HG02981 (cell line): ENCODE data around the gene CFAP161.

Source experiments
- ATAC-seq: cut with Tn5 transposase; IDR thresholded peaks from one replicate; pipeline ENCODE4 v1.9.1; 2021; ENCODE audit warnings: mild to moderate bottlenecking, moderate library complexity; ENCODE audit not compliant: unreplicated experiment

CFAP161 gene

GRCh38 chr15:81182031-81182755, 48.1 kb downstream of the CFAP161 start:
- ATAC-seq, result no peak

DNA sequence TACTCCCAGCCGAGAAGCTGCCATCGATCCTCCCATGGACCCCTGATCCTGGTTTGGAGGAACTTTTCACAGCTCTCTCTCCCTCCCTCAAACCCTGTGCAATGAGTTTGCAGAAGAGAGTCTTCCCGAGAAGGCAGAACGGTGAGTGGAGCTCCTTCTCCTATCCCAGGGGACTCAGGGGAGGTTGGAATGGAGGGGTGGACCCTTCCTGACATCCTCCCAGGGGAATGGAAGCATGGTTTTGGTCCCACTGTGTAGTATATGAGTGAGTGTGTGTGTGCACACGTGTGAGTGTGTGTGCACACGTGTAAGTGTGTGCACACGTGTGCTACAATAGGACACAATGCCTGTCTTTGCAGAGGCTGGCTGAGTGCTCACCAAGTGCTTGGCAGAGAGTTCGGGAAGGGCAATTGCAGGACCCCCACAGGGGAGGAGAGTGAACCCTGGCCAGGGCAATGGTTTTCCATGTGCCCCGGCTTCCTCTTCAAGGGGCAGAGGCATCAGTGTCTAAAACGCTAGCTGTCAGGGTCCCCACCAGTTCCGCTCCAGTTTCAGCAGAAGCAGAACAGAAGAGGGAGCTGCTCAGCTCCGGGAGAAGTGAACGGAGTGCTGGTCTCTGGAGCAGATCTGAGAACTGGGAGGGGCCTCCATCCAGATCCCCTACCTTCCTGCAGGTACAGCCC, 48.8 kb downstream of the CFAP161 start:
- no peak for ATAC-seq

- no peak for ATAC-seq
These were observed 49.3 kb downstream of the CFAP161 start for GRCh38 chr15:81183439-81183775.

DNA sequence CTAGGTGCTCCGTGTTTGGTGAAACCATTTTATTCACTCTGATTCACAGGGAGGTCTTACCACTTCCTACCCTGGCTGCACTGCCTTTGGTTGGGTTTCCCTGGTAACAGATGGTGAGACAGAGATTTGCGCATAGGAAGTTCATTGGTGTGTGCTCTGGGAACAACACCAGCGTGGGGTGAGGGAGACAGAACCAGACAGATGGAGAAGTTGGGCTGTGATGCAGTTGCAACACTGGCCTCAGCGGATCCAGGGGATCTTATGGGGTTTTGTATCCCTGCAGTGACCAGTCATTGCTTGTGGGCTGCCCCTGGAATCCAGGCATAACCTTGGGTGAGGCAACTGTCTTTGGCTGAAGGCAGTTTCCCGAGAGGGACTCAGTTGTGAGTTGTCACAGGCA, 50.1 kb downstream of the CFAP161 start:
- ATAC-seq, result no peak

- ATAC-seq, result no peak
These were observed 51.7 kb downstream of the CFAP161 start for GRCh38 chr15:81185631-81186295.

- no peak for ATAC-seq
These were observed 54.3 kb downstream of the CFAP161 start for GRCh38 chr15:81188354-81188753.

GRCh38 chr15:81189583-81190283, 55.7 kb downstream of the CFAP161 start:
- no peak for ATAC-seq

DNA sequence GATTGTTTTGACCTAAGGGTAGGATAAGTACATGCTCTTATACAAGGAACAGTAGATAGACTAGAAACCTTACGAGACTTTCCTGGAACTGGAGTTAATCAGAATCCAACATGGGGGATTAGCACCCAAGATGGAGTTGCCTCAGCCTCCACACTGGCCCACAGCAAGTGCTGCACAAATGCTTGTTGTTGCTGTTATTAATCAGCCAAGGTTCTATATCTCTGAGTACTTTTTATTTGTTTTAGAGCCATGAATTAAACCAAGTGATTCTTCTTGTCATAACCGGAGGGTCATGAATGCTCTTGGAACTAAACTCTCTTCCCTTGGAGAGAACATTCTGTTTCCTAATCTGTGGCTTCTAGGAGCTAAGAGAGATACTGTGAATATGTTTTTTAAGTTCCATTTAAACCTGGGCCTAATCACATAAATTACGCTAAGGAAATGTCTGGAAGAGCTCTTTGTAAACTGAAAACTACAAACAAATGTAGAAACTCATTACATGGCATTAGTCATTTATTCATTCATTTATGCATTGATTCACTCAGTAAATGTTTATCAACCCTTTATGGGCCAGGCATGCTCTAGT, 56.9 kb downstream of the CFAP161 start:
- ATAC-seq, result no peak

GRCh38 chr15:81191701-81192100, 57.6 kb downstream of the CFAP161 start:
- ATAC-seq, result no peak

DNA sequence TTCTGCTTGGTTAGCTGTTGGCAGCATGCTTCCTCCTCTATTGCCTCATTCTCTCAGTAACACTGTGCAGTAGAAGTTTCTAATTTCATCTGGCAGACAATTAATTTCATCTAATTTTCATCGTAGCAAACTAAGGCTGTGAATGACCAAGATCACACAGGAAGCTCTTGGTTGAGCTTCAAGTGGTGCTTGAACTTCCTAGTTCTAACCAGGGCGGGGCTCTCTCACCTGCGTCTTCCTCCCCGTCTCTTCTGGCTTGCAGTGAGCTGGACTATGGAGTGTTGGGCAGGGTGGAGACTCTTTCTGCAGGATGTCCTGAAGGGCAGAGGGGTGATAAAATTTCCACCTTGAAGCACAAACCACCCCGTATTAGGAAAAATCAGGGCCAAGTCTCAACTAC, 60.7 kb downstream of the CFAP161 start:
- no peak for ATAC-seq

DNA sequence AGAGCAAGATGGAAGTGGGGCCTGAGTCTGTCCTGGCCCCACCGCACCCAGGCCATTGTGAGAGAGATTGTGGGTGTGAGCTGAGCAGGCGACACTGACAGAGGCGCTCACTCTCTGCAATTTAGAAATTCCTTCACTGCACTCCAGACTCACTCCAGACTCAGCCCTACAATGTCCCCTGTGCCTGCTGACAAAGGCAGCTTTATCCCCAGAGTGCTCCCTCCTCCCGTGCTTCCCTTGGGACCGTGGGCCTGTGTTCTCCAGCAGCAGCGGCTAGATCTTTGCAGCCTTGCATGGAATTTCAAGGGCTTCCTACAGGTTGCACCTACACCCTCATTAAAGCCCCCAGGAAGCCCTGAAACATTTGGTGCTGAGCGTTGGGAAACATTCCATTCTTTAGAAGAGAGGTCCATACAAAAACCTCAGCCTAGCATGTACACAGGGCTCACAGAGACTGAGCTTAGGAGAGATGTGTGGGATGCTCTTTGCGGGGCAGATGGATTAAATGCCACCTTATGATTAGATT, 61.3 kb downstream of the CFAP161 start:
- ATAC-seq, result no peak

GRCh38 chr15:81196576-81197254, 62.6 kb downstream of the CFAP161 start, which contains the start of gene IL16:
Gene IL16, plus strand, starts transcription at chr15:81196879. Its CDS starts 28,521 bp downstream, at chr15:81225400.
- ATAC-seq, result no peak

DNA sequence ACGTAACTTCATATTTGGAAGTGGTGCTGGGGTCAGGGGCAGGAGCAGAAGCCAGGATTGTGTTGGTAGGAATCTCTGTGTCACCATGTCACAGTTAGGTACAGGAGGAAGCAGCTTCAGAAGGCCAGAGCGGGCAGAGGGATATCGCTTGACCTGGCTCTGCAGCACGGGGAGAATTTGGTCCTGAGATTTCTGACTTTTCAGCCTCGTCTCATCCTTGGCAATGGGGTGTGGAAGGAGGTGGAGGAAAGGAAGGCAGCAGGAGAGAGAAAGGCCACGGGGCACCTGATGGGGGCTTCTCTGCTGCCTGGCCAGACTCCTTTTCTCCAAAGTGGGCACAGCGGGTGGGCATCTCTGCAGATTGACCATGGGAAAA, 63.2 kb downstream of the CFAP161 start:
- ATAC-seq, result no peak

- no peak for ATAC-seq
These were observed 63.7 kb downstream of the CFAP161 start for GRCh38 chr15:81197688-81198281.
